NCI-H1417 treated with DMSO at 0.1 percent for 48 hours (cell line): ENCODE data around the gene RTL10.

Source experiments
- DNase-seq: peaks from one replicate; lab custom pipeline; 2025; lab: John Stamatoyannopoulos, UW

The RTL10 gene

DNA sequence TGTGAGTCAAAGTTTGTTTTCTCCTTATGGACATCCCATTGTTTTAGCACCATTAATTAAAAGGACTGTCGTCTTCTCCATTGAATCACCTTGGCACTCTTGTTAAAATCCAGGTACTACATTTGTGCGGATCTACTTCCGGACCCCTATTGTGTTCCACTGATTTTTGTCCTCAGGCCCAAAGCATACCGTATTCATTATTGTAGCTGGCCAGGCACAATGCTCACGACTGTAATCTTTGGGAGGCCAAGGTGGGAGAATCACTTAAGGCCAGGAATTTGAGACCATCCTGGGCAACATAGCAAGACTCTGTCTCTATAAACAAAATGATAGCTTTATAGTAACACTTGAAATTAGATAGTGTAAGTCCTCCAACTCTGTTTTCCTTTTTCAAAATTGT is 8.9 kb upstream of the RTL10 start:
- DNase-seq = no peak

GRCh38 chr22:19862619-19863246 is 8.1 kb upstream of the RTL10 start:
- DNase-seq = no peak

GRCh38 chr22:19859861-19860510 is 5.3 kb upstream of the RTL10 start:
- DNase-seq = no peak

- no peak for DNase-seq
Observed at GRCh38 chr22:19857382-19857781, 2.7 kb upstream of the RTL10 start.

GRCh38 chr22:19855504-19856409 is 1.1 kb upstream of the RTL10 start:
- DNase-seq = no peak

GRCh38 chr22:19853879-19854777 is 546 bp downstream of the RTL10 start:
- DNase-seq = no peak

- DNase-seq = no peak
Observed at GRCh38 chr22:19853058-19853878, 1.4 kb downstream of the RTL10 start.

- no peak for DNase-seq
Observed at GRCh38 chr22:19852177-19852781, 2.4 kb downstream of the RTL10 start.

DNA sequence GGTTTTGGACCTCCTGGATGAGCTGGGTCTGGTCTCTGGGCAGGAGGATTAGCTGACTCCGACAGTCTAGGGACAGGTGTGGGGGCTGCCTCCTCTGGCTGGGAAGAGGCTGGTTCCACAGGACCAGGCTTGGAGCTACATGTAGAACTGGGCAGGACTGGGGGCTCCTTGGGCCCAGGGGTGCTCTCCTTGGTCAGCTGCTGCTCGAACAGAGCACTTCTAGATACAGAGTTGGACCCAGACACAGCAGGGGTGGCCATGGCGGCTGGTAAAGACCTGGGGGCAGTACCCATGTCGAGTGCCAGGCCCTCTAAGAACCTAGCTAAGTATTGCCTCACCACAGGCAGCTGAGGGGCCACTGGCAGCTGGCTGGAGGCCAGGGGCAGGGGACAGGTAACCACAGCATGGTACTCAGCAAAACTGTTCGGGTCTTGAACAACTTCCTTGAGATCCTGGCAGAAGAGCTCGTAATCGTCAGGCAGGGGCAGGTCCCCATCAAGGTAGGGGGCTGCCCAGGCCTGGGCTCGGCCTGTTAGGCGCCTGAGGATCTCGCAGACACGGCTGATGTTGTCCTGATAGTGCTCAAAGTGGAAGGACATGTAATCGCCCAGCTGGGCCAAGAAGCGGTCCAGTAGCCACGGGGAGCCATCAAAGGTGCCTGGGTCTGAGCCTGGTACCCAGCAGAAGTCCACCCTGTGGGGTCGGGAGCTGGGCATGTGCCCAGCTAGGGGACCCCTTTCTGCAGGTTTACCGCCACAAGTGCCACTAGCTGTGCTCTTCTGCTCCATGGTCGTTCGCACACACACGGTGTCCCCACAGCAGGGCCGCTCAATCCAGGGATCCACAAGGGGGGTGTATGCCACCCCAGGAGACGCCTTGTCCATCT is 3.1 kb downstream of the RTL10 start:
- no peak for DNase-seq

DNA sequence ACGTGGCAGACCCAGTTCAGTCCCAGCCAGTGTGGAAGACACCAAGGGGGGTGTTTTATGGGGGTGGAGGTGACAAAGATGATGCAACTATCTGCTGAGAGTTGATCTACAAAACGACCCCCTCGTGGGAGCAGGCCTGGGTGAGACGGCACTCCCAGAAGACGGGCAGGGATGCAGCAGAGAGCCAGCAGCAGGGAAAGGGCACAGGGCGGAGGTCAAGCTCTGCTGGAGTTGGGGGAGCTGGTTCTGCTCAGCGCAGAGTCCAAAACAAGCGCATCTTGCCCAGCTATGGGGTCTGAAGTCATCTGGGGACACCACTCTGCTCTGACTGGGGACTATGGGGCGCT is 3.9 kb downstream of the RTL10 start:
- no peak for DNase-seq

DNA sequence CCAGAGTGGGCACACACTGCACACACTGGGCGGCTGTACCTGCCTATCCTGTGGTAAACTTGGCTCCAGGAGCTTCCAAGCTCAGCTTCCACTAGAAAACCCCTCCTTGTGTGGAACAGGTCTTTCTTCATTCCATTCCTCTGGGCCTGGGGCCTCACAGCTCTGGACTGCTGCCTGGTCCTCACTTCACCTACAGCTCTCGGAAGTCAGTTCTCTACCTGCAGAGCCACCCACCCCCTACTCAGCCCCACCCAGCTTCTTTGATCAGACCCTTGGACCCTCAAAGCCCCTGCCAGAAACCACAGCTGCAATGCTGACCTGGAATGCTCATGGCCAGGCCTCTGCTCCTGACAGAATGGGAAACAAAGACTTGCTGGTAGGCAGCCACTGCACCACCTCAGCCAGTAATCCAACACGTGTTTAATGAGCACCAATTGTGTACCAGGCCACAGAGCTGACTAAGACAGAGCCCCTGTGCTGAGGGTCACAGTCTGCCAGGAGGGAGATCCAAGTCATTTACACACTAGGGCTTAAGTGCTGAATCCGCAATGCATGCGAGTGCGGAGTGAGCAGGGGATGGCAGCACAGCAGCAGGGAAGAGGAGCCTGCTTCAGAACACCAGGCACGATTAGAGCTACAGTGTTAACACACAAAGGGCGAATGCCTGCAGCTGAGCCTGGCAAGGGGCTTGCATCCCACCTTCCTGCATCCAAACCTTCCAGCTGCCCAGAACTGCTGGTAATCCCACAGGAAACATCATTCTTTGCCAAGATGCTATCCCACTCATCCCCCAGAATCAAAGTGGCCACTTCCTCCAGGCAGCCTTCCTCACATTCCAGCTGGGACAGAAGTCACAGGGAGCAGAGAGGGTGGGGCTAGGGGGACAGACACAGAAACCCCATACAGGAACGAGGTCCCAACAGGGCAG is 4.6 kb downstream of the RTL10 start:
- no peak for DNase-seq

- DNase-seq = no peak
Observed at GRCh38 chr22:19848298-19849224, 6.1 kb downstream of the RTL10 start.

DNA sequence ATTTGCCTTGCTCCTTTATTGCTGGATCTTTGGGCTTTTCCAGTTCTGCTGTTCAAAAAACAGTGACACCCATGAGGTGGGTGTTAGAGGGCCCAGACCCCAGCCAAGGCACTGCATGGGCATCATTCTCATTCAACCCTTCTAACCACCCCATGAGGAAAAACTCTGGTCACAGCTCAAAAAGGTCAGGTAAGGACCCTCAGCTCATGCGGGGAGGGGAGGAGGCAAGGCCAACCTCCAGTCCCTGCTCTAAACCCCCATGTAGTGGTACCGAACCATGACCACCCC is 7.4 kb downstream of the RTL10 start:
- no peak for DNase-seq

DNA sequence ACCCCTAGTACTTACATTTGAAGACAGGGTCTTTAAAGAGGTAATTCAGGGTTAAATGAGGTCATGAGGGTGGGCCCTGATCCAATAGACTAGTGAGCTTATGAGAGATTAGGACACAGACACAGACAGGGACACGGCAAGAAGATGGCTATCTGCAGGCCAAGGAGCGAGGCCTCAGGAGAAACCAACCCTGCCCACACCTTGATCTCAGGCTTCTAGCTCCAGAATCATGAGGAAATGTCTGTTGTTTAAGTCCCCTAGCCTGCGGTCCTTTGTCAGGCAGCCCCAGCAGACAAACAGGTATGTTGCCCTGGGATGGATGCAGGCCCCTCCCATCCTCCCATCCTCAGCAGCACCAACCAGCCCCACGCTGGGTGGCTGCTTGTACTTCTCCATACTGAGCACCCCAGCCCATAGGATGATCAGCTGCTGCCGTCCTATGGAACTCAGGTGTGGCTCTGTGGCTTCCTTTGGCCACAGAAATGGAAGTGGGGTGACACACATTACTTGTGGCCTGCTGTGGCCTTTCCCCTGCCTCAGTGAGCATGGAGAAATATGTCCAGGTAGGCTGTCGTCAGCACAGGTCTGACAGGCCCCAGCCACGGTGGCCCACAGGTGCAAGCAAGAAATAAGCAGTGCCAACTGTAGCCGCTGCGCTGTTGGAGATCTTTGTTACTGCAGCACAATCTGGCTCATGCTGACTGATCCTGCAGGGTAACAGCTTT is 7.9 kb downstream of the RTL10 start:
- no peak for DNase-seq

DNA sequence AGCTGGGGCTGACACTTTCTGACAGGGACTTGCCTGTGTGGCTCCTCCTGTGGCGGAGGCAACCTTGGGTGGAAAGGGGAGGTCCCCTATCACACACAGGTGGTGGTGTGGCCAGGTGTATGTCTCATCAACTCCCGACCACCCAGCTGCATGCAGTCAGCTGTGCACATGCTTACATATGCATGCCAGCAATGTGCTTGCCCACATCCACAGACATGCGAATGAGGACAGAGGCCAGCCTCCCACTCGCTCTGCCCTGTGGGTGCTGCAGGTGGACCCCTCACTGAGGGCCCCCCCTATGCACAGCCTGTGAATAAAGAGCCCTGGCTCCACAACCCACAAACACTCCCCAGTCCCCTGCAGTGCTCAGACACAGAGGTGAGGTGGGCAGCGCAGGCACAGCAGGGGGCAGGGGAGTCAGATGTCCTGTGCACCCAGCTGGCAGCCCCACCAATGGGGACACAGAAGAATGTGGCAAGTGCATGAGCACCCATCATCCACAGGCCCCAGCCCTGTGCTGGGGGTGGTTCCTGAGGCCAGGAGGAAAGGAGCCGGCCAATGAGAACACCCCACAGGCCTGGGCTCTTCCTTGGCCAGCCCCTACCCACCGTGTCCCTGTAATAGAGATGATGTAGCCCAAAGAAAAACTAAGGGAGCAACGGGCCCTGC is 9.5 kb downstream of the RTL10 start:
- no peak for DNase-seq

- no peak for DNase-seq
Observed at GRCh38 chr22:19844377-19845053, 10.2 kb downstream of the RTL10 start.
